Glomerular visceral epithelial cell (primary cell): ENCODE results near the gene GDI1.

Experiments used
- DNase-seq: peaks from one replicate; pipeline ENCODE4 v3.0.0-alpha.2; 2016; ENCODE audit errors: extremely low spot score

GDI1 gene

DNA sequence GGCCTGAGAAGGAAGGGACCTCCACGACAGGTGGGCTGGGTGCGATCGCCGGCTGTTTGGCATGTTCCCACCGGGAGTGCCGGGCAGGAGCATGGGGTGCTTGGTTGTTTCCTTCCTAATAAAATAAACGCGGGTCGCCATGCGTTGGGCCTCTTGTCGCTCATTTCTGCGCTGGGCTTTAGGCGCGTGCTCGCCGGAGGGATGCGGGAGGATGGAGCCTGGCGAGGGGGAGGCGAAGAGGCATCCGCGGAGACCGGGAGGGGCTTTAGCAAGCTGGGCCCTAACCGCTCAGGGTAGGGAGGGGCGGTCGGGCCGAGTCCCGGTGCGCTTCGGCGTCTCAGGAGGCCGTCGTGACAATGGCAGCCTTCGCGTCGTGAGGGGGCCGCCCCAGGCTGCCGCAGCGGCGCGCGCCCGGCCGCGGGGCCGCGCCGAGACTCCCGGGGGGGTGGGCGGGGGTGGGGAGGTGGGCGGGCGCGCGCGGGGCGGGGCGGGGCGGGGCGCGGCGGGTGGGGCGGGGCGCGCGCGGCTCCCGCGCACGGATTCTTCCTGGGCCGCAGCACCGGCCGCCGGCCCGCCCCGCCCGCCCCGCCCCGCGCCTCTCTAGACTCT lies 476 bp upstream of the GDI1 start:
- DNase-seq = peak; percentile 33

GRCh38 chrX:154437971-154438893 lies 1.3 kb downstream of the GDI1 start:
- DNase-seq = no peak

GRCh38 chrX:154439841-154440240 lies 2.9 kb downstream of the GDI1 start:
- DNase-seq = no peak

DNA sequence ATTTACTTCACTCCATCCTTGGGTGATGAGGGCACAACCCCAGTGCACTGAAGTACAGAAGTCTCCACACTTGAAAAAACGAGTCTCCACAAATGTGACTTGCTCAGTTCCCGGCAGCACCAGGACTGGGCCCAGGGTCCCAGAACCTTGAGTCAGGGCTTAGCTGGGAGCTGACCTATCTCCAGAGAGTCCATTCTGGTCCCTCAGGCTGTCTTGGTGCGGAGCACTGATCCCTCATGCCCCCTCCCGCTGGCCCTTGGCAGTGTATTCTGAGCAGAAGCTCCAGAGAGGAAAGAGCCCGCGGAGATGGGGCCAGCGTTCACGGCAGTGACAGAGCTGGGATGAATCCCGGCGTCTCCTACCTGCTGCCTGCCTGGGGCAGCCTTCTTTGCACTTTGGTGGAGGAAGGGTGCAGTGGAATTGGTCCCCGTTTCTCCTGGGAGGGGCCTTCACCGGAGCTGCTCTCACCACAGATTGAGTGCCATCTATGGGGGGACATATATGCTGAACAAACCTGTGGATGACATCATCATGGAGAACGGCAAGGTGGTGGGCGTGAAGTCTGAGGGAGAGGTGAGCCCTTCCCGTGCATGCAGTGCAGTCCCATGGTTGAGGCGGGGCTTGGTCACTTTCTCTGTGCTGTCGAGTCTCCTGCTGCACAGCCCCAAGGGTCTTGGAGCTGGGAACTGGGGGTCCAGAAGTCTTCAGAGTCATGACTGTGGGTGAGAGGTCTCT lies 3.8 kb downstream of the GDI1 start:
- DNase-seq = no peak

- DNase-seq = no peak
Measured at GRCh38 chrX:154441564-154441963, 4.6 kb downstream of the GDI1 start.

GRCh38 chrX:154441984-154442707 lies 5.2 kb downstream of the GDI1 start:
- DNase-seq = no peak

DNA sequence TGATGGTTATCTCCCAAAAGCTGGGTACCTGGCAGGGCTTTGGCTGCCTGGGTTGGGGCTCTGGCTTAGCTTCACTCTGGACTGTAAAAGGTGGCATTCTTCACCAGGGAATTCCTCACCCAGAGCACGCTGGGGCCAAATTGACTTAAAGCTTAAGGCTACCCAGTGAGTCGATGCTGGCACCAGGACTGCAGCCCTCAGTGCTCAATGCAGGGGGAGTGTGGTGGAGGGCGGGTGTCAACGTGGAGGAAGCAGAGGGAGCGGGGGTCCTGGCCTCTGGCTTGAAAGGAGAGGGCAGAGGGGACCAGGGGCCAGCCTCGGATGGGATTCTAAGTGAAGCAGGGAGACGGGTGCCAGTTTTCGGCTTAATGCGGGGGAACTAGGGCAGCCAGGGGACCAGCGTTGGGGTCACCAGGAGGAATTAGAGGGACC lies 6.5 kb downstream of the GDI1 start:
- DNase-seq = no peak

- DNase-seq = peak; percentile 61
Measured at GRCh38 chrX:154443992-154444754, 7.2 kb downstream of the GDI1 start, which contains the start of gene FAM50A. TSS of gene FAM50A (plus strand) at chrX:154444141. CDS start at chrX:154444236, 95 bp downstream.

- DNase-seq = no peak
Measured at GRCh38 chrX:154444755-154445246, 7.8 kb downstream of the GDI1 start.

DNA sequence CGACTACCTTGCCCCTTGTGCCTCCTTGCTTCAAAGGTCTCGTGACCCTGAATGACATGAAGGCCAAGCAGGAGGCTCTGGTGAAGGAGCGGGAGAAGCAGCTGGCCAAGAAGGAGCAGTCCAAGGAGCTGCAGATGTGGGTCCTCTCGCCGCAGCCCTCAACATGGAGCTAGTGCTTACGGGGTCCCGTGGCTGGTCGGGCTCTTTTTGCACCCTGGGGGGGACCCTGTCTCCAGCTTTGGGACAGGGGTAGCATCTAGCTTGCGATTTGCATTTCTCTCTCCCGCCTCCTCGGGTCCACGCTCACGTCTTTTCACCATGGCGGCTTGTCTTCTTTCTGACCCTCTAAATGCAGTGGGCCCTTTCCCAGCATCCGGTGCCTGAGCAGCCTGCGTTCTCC lies 8.8 kb downstream of the GDI1 start:
- DNase-seq = no peak

DNA sequence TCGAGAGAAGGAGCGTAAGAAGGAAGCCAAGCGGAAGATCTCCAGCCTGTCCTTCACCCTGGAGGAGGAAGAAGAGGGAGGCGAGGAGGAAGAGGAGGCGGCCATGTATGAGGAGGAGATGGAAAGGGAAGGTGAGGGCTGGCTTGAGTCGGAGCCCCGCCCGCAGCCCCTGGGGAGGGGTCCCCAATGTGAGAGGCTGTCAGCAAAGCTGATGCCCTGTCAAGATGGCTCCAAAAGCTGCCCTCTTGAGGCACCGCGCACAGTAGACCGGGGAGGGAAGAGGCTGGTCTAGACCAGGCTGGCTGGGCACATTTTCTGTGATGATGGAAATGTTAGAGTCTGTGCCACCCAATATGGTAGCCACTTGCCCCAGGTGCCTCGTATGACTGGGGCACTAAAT lies 9.5 kb downstream of the GDI1 start:
- DNase-seq = no peak

- DNase-seq = no peak
Measured at GRCh38 chrX:154448484-154448883, 11.5 kb downstream of the GDI1 start.

DNA sequence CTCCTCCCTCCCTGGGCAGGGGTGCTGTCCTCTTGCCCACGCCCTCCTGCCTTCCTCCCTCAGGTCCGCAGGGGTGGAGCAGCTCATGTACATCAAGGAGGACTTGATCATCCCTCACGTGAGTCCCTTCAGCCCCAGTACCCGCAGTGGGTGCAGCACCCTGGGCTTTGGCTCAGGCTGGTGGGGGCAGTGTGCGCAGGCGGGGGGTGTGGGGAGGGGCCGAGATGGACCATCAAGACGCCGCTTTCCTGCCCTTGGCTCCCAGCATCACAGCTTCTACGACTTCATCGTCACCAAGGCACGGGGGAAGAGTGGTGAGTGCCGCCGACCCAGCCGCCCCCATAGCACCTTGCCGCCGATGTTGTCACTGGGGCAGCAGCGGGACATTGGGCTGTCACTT lies 12.7 kb downstream of the GDI1 start:
- no peak for DNase-seq

GRCh38 chrX:154450312-154450711 lies 13.4 kb downstream of the GDI1 start:
- DNase-seq = no peak

DNA sequence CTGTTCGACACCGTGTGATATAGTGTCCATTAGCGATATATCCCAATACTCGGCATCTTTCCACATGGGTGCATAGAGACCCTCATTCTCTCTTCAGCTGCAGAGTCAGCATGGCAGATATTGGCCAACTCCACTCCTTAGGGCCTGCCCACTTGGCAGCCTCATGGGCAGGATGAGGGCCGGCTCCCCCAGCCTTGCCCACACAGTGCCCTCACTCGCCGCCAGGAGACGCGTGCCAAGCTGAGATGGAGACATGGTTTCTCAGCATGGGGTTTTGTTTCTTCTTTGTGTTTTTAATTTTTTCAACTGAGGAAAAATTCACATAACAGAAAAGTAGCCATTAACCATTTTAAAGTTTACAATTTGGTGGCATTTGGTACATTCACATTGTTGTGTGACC lies 15.9 kb downstream of the GDI1 start:
- no peak for DNase-seq

DNA sequence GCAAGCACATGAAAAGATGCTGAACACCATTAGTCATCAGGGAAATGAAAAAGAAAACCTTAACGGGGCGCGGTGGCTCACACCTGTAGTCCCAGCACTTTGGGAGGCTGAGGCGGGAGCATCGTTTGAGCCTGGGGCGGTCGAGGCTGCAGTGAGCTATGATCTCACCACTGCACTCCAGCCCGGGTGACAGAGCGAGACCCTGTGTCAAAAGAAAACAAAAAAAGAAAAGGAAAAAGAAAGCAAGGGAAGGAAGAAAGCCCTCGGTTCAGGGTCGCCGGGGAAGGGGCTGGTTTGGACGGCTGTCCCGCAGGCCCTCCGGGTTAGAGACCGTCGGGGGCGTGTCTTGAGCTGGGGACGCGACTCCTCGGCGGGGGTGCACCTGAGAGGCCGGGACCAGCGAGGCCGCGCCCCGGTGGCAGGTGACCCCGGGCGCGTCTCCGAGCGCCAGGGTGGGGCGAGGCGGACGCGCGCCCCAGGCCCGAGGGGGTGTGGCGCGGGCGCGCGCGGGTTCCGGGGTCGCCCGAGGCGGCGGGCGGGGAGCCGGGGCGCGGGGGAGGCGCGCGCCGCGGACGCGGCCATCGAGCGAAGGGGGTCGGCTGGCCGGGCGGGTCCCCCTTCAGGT lies 20.6 kb downstream of the GDI1 start:
- DNase-seq = peak; percentile 43

DNA sequence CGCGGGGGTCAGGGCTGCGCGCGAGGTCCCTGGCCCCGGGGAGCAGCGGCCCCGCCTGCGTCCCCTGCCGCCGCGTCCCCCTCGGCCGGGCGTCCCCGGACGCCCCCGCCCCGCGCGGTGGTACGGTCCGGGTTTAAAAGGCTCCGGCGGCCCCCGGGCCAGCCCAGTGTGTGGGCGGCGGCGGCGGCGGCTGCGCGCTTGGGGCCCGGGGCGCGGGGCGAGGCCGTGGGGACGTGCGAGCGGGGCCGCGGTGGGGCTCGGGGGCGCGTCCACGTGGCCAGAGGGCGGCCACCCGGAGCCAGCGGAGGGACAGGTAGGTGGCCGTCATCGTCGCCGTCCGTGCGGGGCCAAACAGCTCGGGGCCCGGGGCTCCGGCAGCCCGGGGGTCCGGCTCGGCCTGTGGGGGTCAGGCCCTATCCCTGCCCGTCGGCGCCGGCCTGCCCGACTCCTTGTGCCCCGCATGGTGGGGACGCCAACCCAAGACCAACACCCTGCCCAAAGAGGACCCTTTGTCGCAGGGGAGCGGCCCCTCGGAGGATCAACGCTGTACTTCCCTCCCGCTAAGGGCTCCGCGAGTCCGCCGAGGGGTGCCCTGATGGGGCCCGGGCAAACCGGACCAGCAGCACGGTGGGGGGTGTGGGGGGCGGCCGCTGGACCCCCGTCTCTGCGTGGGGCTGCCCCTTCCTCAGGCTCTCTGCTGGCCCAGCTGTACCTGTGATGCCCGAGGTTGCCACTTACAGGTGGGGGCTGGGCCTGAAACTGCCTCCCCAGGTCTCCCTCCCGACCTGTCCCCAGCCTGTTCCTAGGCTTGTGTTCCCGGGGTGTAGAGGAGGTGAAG lies 21.4 kb downstream of the GDI1 start, which contains the start of gene PLXNA3:
Gene PLXNA3 (plus strand): TSS at position 166 of the 838 bp plus-strand sequence. CDS start 1,903 bp downstream, outside the sequence.
- DNase-seq = peak; percentile 54

DNA sequence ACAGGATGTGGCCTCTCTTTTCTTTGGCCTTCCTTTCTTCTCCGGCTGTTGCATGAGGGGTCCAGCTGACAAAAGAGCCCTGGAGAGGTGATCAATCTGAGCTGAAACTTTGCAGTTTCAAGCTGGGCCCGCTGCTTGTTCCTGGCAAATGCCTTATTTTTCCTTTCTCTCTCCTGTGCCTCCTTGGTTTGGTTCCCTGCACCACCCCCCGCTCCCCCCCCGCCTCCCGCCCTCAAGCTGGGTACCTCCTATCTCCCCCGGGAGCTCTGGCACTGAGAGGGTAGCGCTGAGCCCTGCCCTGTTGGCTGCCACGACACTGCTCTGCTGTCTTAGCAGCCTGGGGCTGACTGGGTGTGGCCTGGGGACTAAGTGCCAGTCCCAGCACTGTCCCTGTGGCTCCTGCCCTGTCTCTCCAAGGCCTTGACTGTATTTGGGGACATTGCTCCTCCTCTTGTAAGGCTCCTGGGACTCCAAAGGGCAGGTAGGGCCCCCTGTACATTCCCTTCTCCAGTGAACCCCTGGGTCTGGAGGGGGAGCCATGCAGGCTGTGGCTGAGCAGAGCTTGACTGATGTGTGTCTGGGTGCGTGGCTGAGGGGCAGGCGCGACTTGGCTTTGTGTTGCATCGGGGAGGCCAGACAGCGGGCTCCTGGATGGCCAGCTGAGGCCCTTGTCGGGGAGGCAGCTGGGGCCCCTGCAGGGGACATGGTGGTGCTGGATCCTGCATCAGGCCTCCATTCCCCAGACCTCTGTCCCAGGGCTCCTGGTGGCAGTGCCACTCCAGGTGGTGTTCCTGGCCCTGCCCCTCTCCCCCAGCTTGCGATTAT lies 22.2 kb downstream of the GDI1 start:
- peak; percentile 37 for DNase-seq
